Gastrocnemius medialis (tissue), 4 donors: ENCODE results near the gene RPP21. TPM values are rescaled to one million over a fixed set of nuclear protein-coding genes. Genes with fewer than 3 reads are reported as not detected.

ENCODE experiments used
- ATAC-seq, 2 donors: fragments of 150-250 bp; one replicate each; pipeline ENCODE4 v1.9.1; 2016
- DNase-seq, 2 donors: peaks; one replicate each; pipeline ENCODE4 v3.0.0-alpha.2; 2019
- H3K27ac ChIP-seq, 4 donors: fragments of 200-600 bp; sonication (generic); 1 replicate in 1 of 4; 2 replicates in 3 of 4; pipeline ENCODE4 v1.5.1; 2016 to 2018; ENCODE audit warnings: mild to moderate bottlenecking in 2 of 4, moderate library complexity in 1 of 4
- H3K27me3 ChIP-seq, 3 donors: fragments of 200-600 bp; sonication (generic) in 2 of 3; 1 replicate in 1 of 3; 2 replicates in 2 of 3; pipeline versions ENCODE4 v1.5.1 to v1.6.0; 2016 to 2019; ENCODE audit warnings: mild to moderate bottlenecking in 1 of 3, moderate library complexity in 1 of 3
- H3K36me3 ChIP-seq, 2 donors: fragments of 200-600 bp; sonication (generic) in 1 of 2; one replicate each; pipeline ENCODE4 v1.5.1; 2017 to 2018
- H3K4me1 ChIP-seq, 2 donors: fragments of 200-600 bp; sonication (generic) in 1 of 2; one replicate each; pipeline ENCODE4 v1.5.1; 2016 to 2017; ENCODE audit warnings: mild to moderate bottlenecking in 2 of 2
- H3K4me3 ChIP-seq, 4 donors: fragments of 200-600 bp; sonication (generic) in 3 of 4; 1 replicate in 1 of 4; 2 replicates in 3 of 4; pipeline ENCODE4 v1.5.1; 2016 to 2019; ENCODE audit warnings: mild to moderate bottlenecking in 2 of 4
- H3K9me3 ChIP-seq, 3 donors: fragments of 200-600 bp; sonication (generic) in 2 of 3; 1 replicate in 1 of 3; 2 replicates in 2 of 3; pipeline ENCODE4 v1.5.1; 2016 to 2019
- CTCF ChIP-seq, 5 experiments: fragments of 450-650 bp in 3 of 5; fragments of 200-600 bp in 2 of 5; sonication (generic) in 2 of 5; IDR thresholded peaks in 4 of 5; conservative IDR thresholded peaks in 1 of 5; 1 replicate in 4 of 5; 2 replicates in 1 of 5; pipeline ENCODE4 v1.5.1; 2016 to 2019; ENCODE audit warnings: antibody characterized with exemption in 5 of 5, mild to moderate bottlenecking in 3 of 5, moderate library complexity in 3 of 5
- POLR2A ChIP-seq, 2 donors: fragments of 450-650 bp; IDR thresholded peaks; one replicate each; pipeline ENCODE4 v1.6.1; 2017; ENCODE audit warnings: antibody characterized with exemption in 2 of 2, mild to moderate bottlenecking in 2 of 2, moderate library complexity in 2 of 2
- in situ Hi-C, 4 donors: fragments of 200-750 bp; cut with MboI; loops; one replicate each; pipeline versions ENCODE4 v1.15.0 to v1.8.0; 2017; ENCODE audit warnings: low sequenced_read_pairs in 4 of 4
- intact Hi-C: fragments of 100-400 bp; cut with DNase I; formaldehyde crosslinking; loops from one replicate; pipeline ENCODE4 v1.15.1; 2023; ENCODE audit warnings: low total_unique reads
- total RNA-seq, 4 donors: library from RNA; depleted of rRNA; stranded (reverse); fragments of >200 nt; gene quantifications; one replicate each; pipeline versions ENCODE4 v1.1.0 to v1.2.3, GENCODE V29; 2016

Gene RPP21
- total RNA-seq, 4 donors from 2014 or later: 44.5 to 103 (median 85.4) TPM

- no peak for TF ChIP-seq CTCF (IDR thresholded peaks at IDR 0.05 in 4 of 5, conservative IDR thresholded peaks at IDR 0.05 in 1 of 5)
- TF ChIP-seq POLR2A (IDR thresholded peaks at IDR 0.05): no peak
- no peaks in the 10 kb centered on the region for H3K9me3 ChIP-seq
- in situ Hi-C loops (no loop called here), intact Hi-C loops (no loop called here)
- no peak for DNase-seq
- ATAC-seq: no peak
- H3K27me3 ChIP-seq: peaks cover 3 to 6% (median 4%) of the 10 kb centered on the region in 3 donors
- no peak overlapping the region for H3K4me3 ChIP-seq
- no peaks in the 10 kb centered on the region for H3K4me1 ChIP-seq
- no peak overlapping the region for H3K27ac ChIP-seq
- H3K36me3 ChIP-seq: no peaks in the 10 kb centered on the region
Observed at GRCh38 chr6:30378290-30378937, 33.5 kb downstream of the RPP21 start.

- ATAC-seq (no peak), DNase-seq (no peak)
- Histone ChIP-seq H3K36me3 (no peaks in the 10 kb centered on the region), H3K9me3 (no peaks in the 10 kb centered on the region), H3K4me3 (no peak overlapping the region), H3K27me3 (peaks cover 4 to 13% (median 10%) of the 10 kb centered on the region in 3 donors), H3K4me1 (no peaks in the 10 kb centered on the region), H3K27ac (no peak overlapping the region)
- in situ Hi-C loops (no loop called here), intact Hi-C loops (no loop called here)
- TF ChIP-seq POLR2A (IDR thresholded peaks at IDR 0.05) (no peak), CTCF (IDR thresholded peaks at IDR 0.05 in 4 of 5, conservative IDR thresholded peaks at IDR 0.05 in 1 of 5) (no peak)
Observed at GRCh38 chr6:30380464-30380863, 35.5 kb downstream of the RPP21 start.

DNA sequence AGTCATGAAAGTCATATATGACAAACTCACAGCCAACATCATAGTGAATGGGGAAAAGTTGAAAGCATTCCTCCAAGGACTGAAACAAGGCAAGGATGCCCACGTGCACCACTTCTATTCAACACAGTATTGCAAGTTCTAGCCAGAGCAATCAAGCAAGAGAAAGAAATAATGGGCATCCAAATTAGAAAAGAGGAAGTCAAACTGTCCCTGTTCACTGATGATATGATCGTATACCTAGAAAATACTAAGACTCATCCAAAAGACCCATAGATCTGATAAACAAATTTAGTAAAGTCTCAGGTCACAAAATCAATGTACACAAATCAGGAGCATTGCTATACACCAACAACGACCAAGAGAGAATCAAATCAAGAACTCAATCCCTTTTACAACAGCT is 41.2 kb downstream of the RPP21 start:
- Histone ChIP-seq H3K4me3 (no peak overlapping the region), H3K4me1 (no peaks in the 10 kb centered on the region), H3K27ac (no peak overlapping the region), H3K9me3 (no peaks in the 10 kb centered on the region), H3K27me3 (peaks cover 4 to 29% (median 14%) of the 10 kb centered on the region in 3 donors), H3K36me3 (no peaks in the 10 kb centered on the region)
- intact Hi-C loops (no loop called here), in situ Hi-C loops (no loop called here)
- TF ChIP-seq POLR2A (IDR thresholded peaks at IDR 0.05) (no peak), CTCF (IDR thresholded peaks at IDR 0.05 in 4 of 5, conservative IDR thresholded peaks at IDR 0.05 in 1 of 5) (no peak)
- ATAC-seq (no peak), DNase-seq (no peak)

- no peak overlapping the region for H3K27ac ChIP-seq
- H3K4me1 ChIP-seq: no peaks in the 10 kb centered on the region
- no peaks in the 10 kb centered on the region for H3K36me3 ChIP-seq
- in situ Hi-C loops (no loop called here), intact Hi-C loops (no loop called here)
- H3K9me3 ChIP-seq: no peaks in the 10 kb centered on the region
- H3K27me3 ChIP-seq: peaks cover 0 to 23% (median 7%) of the 10 kb centered on the region in 3 donors
- ATAC-seq (no peak), DNase-seq (no peak)
- H3K4me3 ChIP-seq: no peak overlapping the region
- TF ChIP-seq CTCF (IDR thresholded peaks at IDR 0.05 in 4 of 5, conservative IDR thresholded peaks at IDR 0.05 in 1 of 5): no peak
- TF ChIP-seq POLR2A (IDR thresholded peaks at IDR 0.05): no peak
Observed at GRCh38 chr6:30391240-30391639, 46.3 kb downstream of the RPP21 start.

DNA sequence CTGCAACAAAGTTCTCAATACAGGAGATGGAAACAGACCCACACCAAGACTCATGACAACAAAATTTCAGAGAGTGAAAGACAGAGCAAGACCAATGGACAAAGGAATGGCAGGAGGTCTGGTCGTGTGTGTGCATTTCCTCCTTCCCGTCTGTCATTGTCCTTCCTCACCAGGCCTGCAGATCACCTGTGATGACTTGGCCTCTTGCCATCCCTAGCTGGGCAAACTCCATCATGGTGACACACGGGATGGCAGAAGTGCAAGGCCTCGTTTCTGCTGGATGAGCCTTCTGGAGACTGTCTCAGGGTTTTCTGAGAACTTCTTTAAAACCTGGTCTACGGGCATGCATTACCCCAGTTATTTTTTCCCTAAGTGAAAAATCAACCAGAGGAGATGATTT is 49.2 kb downstream of the RPP21 start:
- in situ Hi-C loops: no loop called here

More for the DNA sequence above, 49.2 kb downstream of the RPP21 start:
- Histone ChIP-seq H3K4me3 (no peak overlapping the region), H3K27ac (no peak overlapping the region), H3K27me3 (peaks cover 0 to 22% (median 7%) of the 10 kb centered on the region in 3 donors), H3K4me1 (no peaks in the 10 kb centered on the region), H3K36me3 (no peaks in the 10 kb centered on the region), H3K9me3 (no peaks in the 10 kb centered on the region)
- TF ChIP-seq POLR2A (IDR thresholded peaks at IDR 0.05) (no peak), CTCF (IDR thresholded peaks at IDR 0.05 in 4 of 5, conservative IDR thresholded peaks at IDR 0.05 in 1 of 5) (no peak)
- ATAC-seq: no peak
- intact Hi-C loops: no loop called here
- no peak for DNase-seq
